Subcutaneous adipose tissue (tissue), 4 donors: ENCODE data around the gene GJA10. TPM values are rescaled to one million over a fixed set of nuclear protein-coding genes. Genes with fewer than 3 reads are reported as not detected.

Experiments
- total RNA-seq, 4 donors: library from RNA; depleted of rRNA; stranded (reverse); fragments of >200 nt; gene quantifications; one replicate each; pipeline ENCODE4 v1.1.0, GENCODE V29; 2016
- TF ChIP-seq, protein P1 (sequence below): fragments of 450-650 bp; IDR thresholded peaks from one replicate; pipeline ENCODE4 v1.5.1; 2016; ENCODE audit warnings: low read depth, mild to moderate bottlenecking, control low read depth, antibody characterized with exemption, moderate library complexity

The GJA10 gene
- total RNA-seq, 4 donors from 2014 or later = not detected

- TF ChIP-seq, protein P1, sequence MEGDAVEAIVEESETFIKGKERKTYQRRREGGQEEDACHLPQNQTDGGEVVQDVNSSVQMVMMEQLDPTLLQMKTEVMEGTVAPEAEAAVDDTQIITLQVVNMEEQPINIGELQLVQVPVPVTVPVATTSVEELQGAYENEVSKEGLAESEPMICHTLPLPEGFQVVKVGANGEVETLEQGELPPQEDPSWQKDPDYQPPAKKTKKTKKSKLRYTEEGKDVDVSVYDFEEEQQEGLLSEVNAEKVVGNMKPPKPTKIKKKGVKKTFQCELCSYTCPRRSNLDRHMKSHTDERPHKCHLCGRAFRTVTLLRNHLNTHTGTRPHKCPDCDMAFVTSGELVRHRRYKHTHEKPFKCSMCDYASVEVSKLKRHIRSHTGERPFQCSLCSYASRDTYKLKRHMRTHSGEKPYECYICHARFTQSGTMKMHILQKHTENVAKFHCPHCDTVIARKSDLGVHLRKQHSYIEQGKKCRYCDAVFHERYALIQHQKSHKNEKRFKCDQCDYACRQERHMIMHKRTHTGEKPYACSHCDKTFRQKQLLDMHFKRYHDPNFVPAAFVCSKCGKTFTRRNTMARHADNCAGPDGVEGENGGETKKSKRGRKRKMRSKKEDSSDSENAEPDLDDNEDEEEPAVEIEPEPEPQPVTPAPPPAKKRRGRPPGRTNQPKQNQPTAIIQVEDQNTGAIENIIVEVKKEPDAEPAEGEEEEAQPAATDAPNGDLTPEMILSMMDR = no peak
These were observed 31.6 kb downstream of the GJA10 start for GRCh38 chr6:89925826-89926225.

GRCh38 chr6:89927264-89927663 is 33.0 kb downstream of the GJA10 start:
- TF ChIP-seq, protein P1 = no peak

DNA sequence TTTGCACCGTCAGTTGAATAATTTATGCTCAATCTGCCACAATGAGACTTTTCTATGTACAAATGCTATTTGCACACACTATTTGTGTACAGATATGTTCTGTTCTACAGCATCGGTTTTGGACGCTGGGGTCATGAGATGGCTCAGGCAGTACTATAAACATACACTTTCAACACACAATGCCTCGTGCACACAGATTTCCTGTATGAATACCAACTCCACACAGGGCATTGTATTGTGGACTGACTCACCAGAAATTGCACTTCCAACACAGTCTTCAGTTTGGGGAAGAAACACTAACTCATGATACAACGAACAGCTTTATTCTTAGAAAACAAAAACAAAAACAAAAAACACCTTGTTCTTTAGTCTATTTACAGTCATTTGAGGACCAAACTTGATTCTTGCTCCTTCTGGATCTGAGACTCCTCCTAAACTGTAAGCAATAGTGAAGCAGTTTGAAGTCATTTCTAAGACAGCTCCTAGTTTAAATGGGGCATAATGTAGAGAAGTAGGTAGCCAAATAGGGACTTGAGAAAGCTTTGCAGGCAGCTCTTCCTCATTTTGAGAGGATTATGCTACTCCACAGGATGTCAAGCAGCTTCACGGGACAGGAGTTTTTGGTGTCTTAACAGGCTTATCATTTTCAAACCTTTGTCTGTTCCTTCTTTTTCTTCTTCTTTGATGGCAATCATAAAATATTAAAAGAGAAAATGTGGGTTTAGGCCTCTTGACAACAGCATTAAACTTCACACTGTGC is 33.7 kb downstream of the GJA10 start:
- TF ChIP-seq, protein P1 = no peak

DNA sequence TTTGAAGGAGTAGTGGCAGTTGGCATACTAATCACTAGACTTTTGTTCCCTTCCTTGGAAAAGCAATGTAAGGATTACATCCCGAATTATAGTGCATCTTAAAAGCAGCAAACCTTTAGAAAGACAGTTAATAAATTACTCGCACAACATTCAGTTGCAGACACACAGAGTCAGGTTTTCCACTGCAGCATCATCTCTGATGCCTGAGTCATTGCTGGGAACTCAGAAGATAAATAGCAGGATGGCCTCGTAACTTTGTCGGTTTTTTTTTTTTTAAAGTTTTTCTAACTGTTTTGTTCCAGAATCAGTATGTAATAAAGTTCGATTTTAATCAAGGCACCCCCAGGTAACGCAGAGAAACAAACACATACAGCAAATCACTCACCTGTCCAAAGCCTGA is 34.3 kb downstream of the GJA10 start:
- TF ChIP-seq, protein P1 = no peak

- TF ChIP-seq, protein P1 = no peak
These were observed 36.5 kb downstream of the GJA10 start for GRCh38 chr6:89930789-89931188.

DNA sequence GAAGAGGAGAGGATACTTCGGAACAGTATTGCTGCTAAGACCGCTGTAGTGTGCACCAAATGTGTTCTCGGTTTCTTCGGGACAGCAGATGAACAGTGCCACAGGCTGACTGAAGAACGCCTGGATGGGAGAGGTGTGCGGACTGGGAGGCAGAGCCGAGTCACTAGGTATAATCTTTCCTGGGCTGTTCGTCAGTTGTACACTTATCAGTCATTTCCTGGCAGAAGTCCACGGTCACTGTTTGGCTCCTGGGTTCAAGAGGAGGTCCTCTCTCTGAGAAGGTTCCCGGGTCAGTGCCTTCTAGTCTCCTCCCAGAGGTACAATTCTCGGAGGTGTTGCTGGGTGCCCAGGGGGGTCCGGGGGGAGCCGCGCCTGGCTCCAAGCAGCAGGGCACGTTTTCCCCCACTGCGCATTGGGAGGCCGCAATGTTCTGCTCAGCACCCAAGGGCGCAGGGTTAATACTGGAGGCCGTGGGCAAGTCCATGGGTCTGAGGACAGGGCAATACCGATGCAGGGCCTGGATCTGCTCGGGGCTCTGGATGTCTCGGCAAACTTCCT is 38.1 kb downstream of the GJA10 start:
- TF ChIP-seq, protein P1 = no peak

DNA sequence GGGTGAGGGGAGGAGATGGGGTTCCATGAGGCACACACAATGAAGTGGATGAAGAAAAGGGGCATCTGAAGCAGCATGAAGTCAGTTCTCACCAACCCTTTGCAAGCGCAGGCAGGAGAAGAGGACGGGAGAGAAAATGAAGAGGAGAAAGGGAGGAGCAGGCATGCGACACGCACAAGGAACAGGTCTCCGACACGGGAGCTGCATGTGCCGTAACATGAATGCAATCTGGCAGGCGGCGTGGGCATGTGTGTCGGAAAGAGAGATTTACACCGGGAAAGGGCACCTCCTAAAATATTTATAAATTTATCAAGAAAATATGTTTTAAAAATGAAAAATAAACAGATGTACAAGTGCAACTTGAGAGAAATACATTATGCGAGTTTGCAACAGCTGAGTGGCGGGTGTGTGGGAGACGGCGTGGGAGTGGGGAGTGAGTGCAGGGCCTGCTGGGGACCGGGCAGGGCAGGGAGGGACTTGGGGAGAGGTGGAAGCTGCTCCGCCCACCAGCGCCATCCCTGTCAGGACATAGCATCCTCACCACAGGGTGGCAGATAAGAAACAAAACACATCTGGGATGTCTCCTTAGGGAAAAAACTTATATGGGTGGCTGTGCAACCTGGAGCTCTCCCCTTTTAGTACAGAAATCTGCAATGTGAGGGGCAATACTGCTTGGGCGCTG is 40.6 kb downstream of the GJA10 start:
- TF ChIP-seq, protein P1 = no peak
